OCI-LY7 (cell line): ENCODE data around the gene EPHA6. TPM values are rescaled to one million over a fixed set of nuclear protein-coding genes. Genes with fewer than 3 reads are reported as not detected.
"Not testable (repeated sequence)": the region's sequence is repeated elsewhere in the genome, so short reads cannot be mapped to it uniquely, and the experiment has no call there.

Experiments
- BruUV-seq: library from RNA; stranded (reverse); fragments of 400-500 nt; replicated peaks from 2 replicates; lab custom pipeline; 2021; lab: Mats Ljungman, UMichigan
- CTCF ChIA-PET: fragments of 300-600 bp; sonication (Branson Sonifier 250); formaldehyde crosslinking; loops from one replicate; lab custom pipeline; 2022; ENCODE audit warnings: antibody characterized with exemption; ENCODE audit not compliant: unreplicated experiment; lab: Charles Lee
- POLR2A ChIA-PET: fragments of 300-600 bp; sonication (Branson Sonifier 250); formaldehyde crosslinking; loops from one replicate; lab custom pipeline; 2022; ENCODE audit warnings: antibody characterized with exemption; lab: Charles Lee
- DNase-seq: peaks from one replicate; pipeline ENCODE4 v3.0.0-alpha.2; 2015; ENCODE audit warnings: low spot score
- H2AFZ ChIP-seq: fragments of 200-600 bp; sonication (generic), shearing (Covaris generic); 2 replicates; pipeline ENCODE4 v1.6.1; 2014; ENCODE audit warnings: mild to moderate bottlenecking, antibody characterized with exemption, low read length, moderate library complexity
- H3K27ac ChIP-seq: fragments of 200-600 bp; sonication (generic); 2 replicates; pipeline ENCODE4 v1.5.1; 2014; ENCODE audit warnings: mixed run types, low read depth, mild to moderate bottlenecking, moderate library complexity, low read length, inconsistent platforms; ENCODE audit not compliant: poor library complexity, severe bottlenecking
- H3K36me3 ChIP-seq: fragments of 200-600 bp; sonication (generic); 2 replicates; pipeline ENCODE4 v1.6.1; 2014; ENCODE audit warnings: mild to moderate bottlenecking, antibody characterized with exemption, low read length, moderate library complexity, mixed read lengths; ENCODE audit not compliant: insufficient read depth
- H3K4me1 ChIP-seq: fragments of 200-600 bp; sonication (generic); 2 replicates; pipeline ENCODE4 v1.5.1; 2014; ENCODE audit warnings: mild to moderate bottlenecking, low read length; ENCODE audit not compliant: insufficient read depth, poor library complexity, severe bottlenecking
- H3K4me2 ChIP-seq: fragments of 200-600 bp; sonication (generic); 2 replicates; pipeline ENCODE4 v1.6.1; 2014; ENCODE audit warnings: mild to moderate bottlenecking, low read length
- H3K4me3 ChIP-seq: fragments of 200-600 bp; sonication (generic); 2 replicates; pipeline ENCODE4 v1.5.1; 2014; ENCODE audit warnings: mild to moderate bottlenecking, low read depth, low read length; ENCODE audit not compliant: poor library complexity, severe bottlenecking
- H3K79me2 ChIP-seq: fragments of 200-600 bp; sonication (generic); 2 replicates; pipeline ENCODE4 v1.6.1; 2016; ENCODE audit warnings: low read depth, mild to moderate bottlenecking, low read length, moderate library complexity, mixed read lengths; ENCODE audit not compliant: insufficient read depth
- H3K9me2 ChIP-seq: fragments of 200-600 bp; sonication (generic); 2 replicates; pipeline ENCODE4 v1.6.1; 2016; ENCODE audit warnings: mild to moderate bottlenecking, low read length, mixed read lengths; ENCODE audit not compliant: insufficient read depth
- H3K9me3 ChIP-seq: fragments of 200-600 bp; sonication (generic); 2 replicates; pipeline ENCODE4 v1.6.1; 2014; ENCODE audit warnings: mild to moderate bottlenecking, mixed run types, low read length, mixed read lengths
- H4K20me1 ChIP-seq: fragments of 200-600 bp; sonication (generic); 2 replicates; pipeline ENCODE4 v1.6.1; 2014; ENCODE audit warnings: mild to moderate bottlenecking, antibody characterized with exemption, low read length, moderate library complexity, mixed read lengths; ENCODE audit not compliant: insufficient read depth
- CTCF ChIP-seq: fragments of 200-600 bp; sonication (generic); conservative IDR thresholded peaks from 2 replicates; pipeline ENCODE4 v1.5.1; 2014; ENCODE audit warnings: mild to moderate bottlenecking, antibody characterized with exemption, low read length, moderate library complexity, mixed read lengths
- EZH2phosphoT487 ChIP-seq: fragments of 200-600 bp; sonication (generic); IDR thresholded peaks from 2 replicates; pipeline ENCODE4 v1.6.1; 2018; ENCODE audit warnings: low read depth, borderline replicate concordance, mild to moderate bottlenecking, mixed run types, antibody characterized with exemption, low read length, moderate library complexity, mixed read lengths
- intact Hi-C: fragments of 100-400 bp; cut with micrococcal nuclease; formaldehyde crosslinking; loops from one replicate; pipeline ENCODE4 v1.10.0; 2022; ENCODE audit not compliant: unreplicated experiment
- total RNA-seq, 2 experiments: library from RNA; depleted of rRNA in 1 of 2; stranded (reverse); fragments of >200 nt in 1 of 2; shearing (Covaris generic) in 1 of 2; gene quantifications; 2 replicates each; pipeline ENCODE4 v1.2.3, GENCODE V29; 2014 to 2022

The EPHA6 gene
- total RNA-seq, 2 experiments from 2014 or later = not detected

GRCh38 chr3:97510795-97511194 is 696.4 kb downstream of the EPHA6 start:
- Histone ChIP-seq H3K4me3 (no peak overlapping the region), H3K9me2 (no peaks in the 10 kb centered on the region), H2AFZ (no peak overlapping the region), H3K9me3 (no peaks in the 10 kb centered on the region), H3K4me1 (no peaks in the 10 kb centered on the region), H3K4me2 (no peak overlapping the region), H3K79me2 (no peaks in the 10 kb centered on the region), H3K27ac (no peak overlapping the region), H4K20me1 (no peaks in the 10 kb centered on the region), H3K36me3 (no peaks in the 10 kb centered on the region)
- ChIA-PET POLR2A (no interaction called here), CTCF (no interaction called here)
- intact Hi-C loops = no loop called here
- TF ChIP-seq EZH2phosphoT487 = no peak
- no peak for TF ChIP-seq CTCF
- BruUV-seq = no TSS peak
- no peak for DNase-seq

- Histone ChIP-seq H4K20me1 (no peaks in the 10 kb centered on the region), H3K9me2 (no peaks in the 10 kb centered on the region), H3K4me2 (no peak overlapping the region), H3K27ac (no peak overlapping the region), H3K4me1 (no peaks in the 10 kb centered on the region), H3K36me3 (no peaks in the 10 kb centered on the region), H3K4me3 (no peak overlapping the region), H3K79me2 (no peaks in the 10 kb centered on the region), H3K9me3 (no peaks in the 10 kb centered on the region), H2AFZ (no peak overlapping the region)
- no TSS peak for BruUV-seq
- TF ChIP-seq CTCF = no peak
- TF ChIP-seq EZH2phosphoT487 = no peak
- intact Hi-C loops = no loop called here
- no peak for DNase-seq
- CTCF ChIA-PET = no interaction called here
- POLR2A ChIA-PET = interaction anchor here (1.3 kb wide), 1 partner anchor 11 kb away, joined by 3 read pairs; no protein-coding TSS in a partner anchor
Observed at GRCh38 chr3:97515076-97515475, 700.7 kb downstream of the EPHA6 start.

GRCh38 chr3:97530691-97531090 is 716.3 kb downstream of the EPHA6 start:
- Histone ChIP-seq H3K4me3 (no peak overlapping the region), H2AFZ (no peak overlapping the region), H3K9me2 (no peaks in the 10 kb centered on the region), H3K27ac (no peak overlapping the region), H3K4me2 (no peak overlapping the region), H3K9me3 (no peaks in the 10 kb centered on the region), H3K79me2 (no peaks in the 10 kb centered on the region), H3K4me1 (no peaks in the 10 kb centered on the region), H3K36me3 (no peaks in the 10 kb centered on the region), H4K20me1 (no peaks in the 10 kb centered on the region)
- intact Hi-C loops = no loop called here
- ChIA-PET POLR2A (interaction anchor here (0.7 kb wide), 1 partner anchor 118 kb away, joined by 3 read pairs; no protein-coding TSS in a partner anchor), CTCF (no interaction called here)
- BruUV-seq = no TSS peak
- DNase-seq = no peak
- TF ChIP-seq EZH2phosphoT487 (no peak), CTCF (no peak)

GRCh38 chr3:97547573-97547972 is 733.2 kb downstream of the EPHA6 start:
- H2AFZ ChIP-seq, DNase-seq, intact Hi-C loops, H3K27ac ChIP-seq, H3K4me3 ChIP-seq, H3K4me2 ChIP-seq, CTCF ChIA-PET, H3K36me3 ChIP-seq, H3K9me2 ChIP-seq, H3K4me1 ChIP-seq, BruUV-seq, H3K79me2 ChIP-seq, H4K20me1 ChIP-seq, H3K9me3 ChIP-seq: not testable (repeated sequence)
- POLR2A ChIA-PET = interaction anchor here (0.6 kb wide), 1 partner anchor 223 kb away, joined by 5 read pairs; no protein-coding TSS in a partner anchor
